Activated CD4-positive, alpha-beta T cell treated with anti-CD3 and anti-CD28 coated beads, Interleukin-10, Interleukin-2, amounts not matched to agents 100 ng/mL and 50 ng/mL, durations not matched to agents 16 hours and 8 hours (primary cell): ENCODE results near the gene METTL1.
A peak's percentile ranks its signal among the peaks of the same experiment; 100 is the strongest.

Source experiments
- DNase-seq: peaks from one replicate; pipeline ENCODE4 v3.0.0-alpha.2; 2020

The METTL1 gene

DNA sequence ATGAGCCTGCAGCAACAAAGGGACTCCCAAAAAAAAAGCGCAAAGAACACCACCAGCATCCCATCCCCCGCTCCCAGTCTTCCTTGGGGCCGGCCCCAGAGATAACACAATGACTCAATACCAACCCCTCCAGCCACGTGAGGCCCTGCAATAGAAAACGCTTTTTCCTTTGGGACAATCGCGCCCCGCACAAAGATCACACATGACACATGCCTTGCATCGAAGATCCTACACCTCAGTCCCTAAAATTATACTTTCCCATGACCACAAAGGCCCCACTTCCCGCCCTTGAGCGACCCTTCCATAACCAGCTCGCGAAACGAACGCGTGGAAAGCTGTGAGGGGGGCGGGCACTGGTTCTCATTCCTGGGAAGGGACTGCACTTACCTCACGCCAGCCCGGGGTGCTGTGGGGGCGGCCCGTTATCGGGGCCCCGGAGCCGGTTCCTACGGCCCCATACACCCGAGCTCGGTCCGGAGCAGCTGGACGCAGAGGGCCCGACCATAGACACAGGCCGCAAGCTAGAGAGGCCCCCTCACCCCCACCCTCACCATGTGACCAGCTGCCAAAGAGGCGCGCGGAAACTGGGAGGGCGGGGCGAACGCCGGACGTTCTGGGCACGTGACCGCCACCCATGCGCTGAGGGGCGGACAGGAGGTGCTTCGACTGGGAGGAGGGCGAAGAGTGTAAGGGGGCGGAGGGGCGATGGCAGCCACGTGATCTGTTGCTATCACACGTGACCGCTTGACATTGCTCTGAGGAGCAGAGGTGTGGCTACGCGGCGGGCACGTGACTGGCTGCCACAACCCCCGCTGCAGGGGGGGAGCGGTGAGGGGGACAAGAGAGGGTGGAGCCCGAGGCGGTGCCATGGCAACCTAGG lies 19.9 kb downstream of the METTL1 start, which contains the start of gene CDK4:
TSS of gene CDK4 (minus strand) at position 523 of the 880 bp plus-strand sequence. CDS start 593 bp downstream, outside the sequence.
- peak; percentile 100 for DNase-seq

DNA sequence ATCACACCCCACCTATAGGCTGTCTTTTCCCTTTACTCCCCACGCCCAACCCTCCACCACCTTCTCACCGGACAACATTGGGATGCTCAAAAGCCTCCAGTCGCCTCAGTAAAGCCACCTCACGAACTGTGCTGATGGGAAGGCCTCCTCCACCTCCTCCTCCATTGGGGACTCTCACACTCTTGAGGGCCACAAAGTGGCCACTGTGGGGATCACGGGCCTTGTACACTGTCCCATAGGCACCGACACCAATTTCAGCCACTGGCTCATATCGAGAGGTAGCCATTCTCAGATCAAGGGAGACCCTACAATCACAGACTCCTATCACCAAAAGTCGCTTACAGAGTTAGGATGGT lies 20.5 kb downstream of the METTL1 start:
- no peak for DNase-seq

DNA sequence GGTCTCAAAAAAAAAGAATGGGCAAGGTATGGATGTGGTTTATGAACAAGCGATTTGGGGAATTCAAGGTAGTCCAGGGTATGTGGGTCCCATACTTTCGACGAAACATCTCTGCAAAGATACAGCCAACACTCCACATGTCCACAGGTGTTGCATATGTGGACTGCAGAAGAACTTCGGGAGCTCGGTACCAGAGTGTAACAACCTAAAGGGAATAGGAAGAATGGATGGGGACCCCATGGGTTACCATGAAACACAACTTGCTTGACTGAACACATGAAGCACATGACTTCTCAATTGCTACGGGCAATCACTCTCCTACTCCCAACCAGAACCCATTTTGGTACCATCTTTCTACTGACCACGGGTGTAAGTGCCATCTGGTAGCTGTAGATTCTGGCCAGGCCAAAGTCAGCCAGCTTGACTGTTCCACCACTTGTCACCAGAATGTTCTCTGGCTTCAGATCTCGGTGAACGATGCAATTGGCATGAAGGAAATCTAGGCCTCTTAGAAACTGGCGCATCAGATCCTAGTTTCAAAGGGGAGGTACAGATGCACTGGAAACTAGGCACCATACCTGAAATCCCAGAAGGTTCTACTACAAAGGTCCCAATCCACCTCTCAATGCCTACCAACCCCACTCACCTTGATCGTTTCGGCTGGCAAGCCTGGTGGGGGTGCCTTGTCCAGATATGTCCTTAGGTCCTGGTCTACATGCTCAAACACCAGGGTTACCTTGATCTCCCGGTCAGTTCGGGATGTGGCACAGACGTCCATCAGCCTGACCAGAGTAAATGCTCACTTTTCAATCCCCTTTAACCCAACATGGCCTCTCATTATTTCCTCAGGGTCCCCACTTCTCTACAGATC lies 21.1 kb downstream of the METTL1 start:
- no peak for DNase-seq

DNA sequence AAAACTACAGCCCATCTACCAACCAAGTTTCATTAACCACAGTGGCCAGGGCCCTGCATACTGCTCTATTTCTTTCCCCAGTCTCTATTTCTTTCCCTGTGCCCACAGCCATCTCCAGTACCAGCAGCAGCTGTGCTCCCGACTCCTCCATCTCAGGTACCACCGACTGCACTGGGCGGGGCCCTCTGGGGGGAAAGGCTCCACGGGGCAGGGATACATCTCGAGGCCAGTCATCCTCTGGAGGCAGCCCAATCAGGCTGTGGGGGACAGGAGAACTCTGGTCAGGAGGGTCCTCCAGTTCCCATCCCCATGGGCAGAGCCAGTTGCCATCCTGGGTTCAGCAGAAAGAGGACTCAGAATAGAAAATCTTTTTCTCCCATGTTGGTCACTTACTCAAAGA lies 22.8 kb downstream of the METTL1 start:
- no peak for DNase-seq

DNA sequence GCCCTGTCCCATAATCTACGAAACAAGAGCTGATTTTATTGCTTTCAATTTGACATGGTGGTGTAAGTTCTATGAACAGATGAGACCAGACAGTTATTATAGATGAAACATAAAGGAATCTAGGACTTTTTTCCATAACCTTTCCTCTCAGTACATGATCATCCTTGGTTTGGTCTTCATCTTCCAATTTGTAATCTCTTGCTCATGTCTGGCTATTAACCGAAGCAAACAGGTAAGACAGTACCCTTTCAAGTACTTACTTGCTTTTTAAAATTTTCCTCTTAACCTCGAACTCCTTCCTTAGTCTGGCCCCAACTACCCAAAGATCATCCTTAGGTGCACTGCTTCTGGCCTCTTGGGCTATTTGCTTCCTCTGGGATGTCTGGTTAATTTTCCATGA lies 25.9 kb downstream of the METTL1 start:
- no peak for DNase-seq

DNA sequence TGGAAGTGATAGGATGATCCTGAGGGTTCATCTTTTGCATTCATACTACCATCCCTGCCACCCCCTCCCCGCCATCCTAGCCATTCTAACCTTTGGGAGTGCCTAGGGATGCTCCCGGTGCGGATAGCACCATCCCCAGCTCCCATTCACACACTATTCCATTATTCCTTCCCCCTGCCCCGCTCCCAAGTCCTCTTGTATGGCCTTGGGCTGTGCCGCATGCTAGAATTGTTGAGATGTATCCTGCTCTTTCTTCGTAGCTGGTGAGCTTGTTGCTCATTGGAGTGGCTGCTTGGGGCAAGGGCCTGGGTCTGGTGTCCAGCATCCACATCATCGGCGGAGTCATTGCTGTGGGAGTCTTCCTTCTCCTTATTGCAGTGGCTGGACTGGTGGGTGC lies 26.4 kb downstream of the METTL1 start:
- no peak for DNase-seq

DNA sequence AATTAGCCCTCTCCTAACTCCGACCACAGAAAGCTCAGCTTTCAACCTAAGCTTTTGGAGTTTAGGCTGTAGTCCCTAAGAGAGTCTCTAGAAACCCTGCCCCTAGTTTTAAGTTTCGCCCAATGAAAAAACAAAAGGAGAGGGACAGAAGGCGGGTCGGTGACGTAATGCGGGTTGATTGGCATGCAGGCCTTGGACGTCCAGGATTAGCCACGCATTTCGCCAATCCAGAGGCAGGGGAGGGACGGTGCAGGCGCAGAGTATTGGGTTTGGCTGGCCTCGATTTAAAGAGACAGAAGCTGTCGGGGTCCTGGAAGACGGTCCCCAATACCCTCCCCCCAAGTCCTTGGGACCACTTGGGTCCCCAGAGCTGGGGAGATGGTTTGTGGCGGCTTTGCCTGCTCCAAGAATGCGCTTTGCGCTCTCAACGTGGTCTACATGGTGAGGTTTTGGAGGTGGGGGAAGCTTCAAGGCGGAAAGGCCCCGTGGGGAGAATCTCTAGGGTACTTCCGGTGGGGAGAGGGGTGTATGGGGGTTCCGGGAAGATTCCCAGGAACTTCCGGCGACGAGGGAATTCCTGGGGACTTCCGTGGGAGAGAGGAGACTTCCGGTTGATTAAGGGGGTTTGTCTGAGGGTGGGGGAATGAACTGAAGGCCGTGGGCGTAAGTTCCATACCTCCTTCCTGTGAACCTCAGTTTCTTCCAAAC lies 27.0 kb downstream of the METTL1 start, which contains the start of gene TSPAN31:
TSS of gene TSPAN31 (plus strand) at position 263 of the 708 bp plus-strand sequence. CDS start at position 379, 116 bp downstream.
- peak; percentile 96 for DNase-seq

DNA sequence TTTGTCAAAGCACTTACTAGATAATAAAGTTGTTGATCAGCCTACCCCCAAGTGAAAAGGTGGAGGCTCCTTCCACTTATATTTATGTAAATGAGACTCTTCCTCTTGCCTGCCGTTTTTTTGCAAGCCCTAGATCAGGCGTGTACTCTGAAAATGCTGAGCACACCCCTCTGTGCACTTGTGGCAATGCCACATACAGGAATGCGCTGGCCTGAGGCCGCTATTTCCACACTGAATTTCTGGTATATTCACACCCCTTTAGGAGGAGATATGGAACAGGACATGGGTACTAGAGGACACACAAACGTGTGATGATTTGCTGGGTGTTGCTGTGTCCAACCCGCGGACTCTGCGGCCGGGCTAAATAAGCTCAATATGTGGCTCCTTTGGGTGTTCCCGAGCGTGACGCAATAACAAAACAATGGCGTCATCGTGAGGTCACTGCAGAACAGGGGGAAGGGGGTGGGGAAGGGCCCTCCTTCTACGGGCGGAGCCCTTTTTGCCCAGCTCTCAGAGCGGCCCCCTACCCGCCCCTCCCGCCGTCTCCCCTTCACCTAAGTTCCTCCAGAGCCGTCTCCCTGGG lies 27.6 kb downstream of the METTL1 start:
- DNase-seq: peak; percentile 74

DNA sequence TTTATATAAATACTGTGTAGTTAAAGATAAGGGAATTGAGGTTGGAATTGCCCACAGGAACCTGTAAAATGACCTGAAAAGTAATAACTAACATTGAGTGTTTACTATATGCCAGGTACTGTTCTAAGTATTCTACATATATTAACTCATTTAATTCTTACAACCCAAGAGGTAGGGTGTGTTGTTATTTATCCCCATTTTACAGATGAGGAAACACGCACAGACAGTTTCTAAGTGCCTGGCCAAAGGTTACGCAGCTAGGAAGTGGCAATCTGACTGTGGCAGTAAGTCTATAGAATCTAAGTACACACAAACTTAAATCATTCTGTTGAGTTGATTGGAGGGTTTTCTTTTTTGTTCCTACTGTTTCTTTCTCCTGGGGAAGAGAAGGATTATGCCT lies 28.1 kb downstream of the METTL1 start:
- DNase-seq: no peak

DNA sequence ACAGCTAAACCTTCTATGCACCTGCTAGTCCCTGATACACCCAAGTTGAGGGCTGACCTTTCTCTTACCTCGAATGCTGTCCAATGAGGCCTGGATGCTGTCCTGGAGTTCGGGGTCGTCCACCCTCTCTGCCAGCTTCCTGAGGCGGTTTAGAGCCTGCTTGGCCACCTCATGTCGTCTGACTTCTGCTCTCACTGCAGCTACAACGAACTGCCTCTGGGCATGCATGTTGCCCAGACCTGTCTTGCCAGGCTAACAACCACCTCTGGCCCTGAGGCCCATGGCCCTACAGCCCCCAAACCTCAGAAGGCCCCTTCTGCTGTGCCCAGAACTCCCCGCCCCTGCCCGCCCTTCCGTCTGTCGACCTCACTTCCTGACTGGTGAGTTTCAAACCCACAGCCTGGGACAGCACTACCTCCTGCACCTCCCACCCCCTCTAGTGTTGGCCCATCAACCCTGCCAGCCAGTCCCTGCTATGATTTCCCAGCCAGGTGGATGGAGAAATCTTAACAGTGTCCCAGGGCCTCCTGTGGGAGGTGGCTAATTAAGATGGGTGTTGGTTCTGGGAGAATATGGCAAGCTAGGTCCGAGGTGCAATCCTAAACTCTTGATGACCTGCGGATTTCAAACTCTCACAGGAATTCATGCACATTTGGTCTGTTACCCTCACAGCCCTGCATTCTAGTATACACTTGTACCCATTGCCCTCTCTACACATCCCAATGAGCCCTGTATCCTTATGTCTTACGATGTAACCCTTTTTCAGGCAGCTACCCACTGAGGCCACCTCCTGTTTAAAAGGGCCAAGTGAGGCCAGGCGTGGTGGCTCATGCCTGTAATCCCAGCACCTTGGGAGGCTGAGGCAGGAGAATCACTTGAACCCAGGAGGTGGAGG lies 29.8 kb downstream of the METTL1 start:
- DNase-seq: peak; percentile 91

DNA sequence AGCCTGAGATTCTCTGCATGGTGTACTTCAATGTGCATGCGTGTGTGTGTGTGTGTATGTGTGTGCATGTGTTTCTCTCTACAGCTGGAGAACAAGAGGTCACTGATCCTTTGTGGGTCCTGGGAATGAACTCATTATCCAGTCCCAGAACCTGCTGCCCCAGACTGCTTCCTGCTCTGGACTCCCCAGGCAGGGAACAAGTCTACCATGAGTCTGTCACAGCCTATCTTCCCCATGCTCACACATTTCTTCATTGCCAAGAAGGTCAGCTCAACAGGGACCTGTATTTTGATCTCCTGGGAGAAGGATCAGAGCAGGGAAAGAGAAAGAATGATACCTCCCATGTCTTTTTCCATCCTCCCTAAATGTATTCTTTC lies 30.5 kb downstream of the METTL1 start:
- DNase-seq: no peak

DNA sequence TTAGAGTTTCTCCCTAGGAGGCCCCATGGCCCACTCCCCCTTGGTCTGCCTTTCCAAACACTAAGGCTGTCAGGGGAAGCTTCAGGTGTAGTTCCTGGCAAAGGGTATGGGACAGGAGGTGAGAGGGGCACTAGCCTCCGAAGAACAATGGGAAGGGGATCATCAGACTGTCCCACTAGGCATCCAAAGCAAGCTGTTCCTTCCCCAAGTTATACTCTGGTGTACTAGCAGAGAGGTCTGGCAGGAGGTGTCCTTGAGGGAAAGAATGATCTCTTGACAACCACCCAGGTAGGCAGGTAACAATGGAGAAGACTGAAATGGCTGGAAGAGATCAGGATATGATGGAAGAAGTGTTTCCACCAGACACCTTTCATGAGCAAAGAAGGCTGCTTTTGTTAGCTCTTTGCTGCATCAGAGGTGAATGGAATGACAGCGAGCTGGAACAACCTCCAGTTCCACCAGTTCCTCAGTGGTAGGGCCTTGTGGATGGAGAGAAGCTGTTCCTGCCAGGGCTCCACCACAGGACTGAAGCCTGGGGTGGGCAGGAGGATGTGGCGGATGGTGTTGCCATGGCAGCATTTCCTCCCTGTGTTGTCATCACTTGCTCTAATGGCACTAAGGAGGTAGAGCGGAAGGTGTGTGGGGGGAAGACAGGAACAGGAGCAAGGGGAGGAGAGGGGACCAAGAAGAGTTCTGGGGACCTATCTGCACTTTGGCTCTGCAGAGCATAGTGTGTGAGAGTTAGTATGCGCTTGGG lies 31.1 kb downstream of the METTL1 start:
- DNase-seq: peak; percentile 88

DNA sequence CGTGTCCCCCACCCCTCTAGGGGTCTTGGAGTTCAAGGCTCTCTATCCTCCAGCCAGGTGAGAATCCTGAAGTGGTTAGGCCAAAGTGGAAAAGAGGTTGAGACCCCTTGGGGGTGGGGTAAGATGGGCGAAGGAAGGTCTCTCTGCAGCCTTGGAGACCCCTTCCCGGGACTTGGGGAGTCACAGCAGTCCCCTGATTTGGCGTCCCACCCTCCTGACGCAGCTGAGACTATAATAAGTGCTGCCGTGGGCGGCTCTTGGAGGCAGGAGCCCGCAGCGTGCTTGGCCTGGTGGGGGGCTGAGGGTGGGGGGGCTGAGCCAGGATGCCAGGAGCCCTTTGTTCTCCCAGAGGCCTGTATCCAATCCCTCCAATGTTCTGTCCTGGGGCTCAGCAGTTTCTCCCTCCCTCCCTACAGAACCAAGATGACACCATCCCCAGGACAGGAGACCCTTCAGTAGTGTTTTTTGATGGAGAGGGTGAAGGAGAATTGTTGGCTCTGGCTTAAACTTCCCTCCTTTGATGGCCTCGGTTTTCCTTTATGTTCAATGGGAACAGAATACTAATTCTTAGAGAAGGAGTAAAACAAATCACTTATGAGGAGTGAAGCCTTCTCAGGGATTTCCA lies 31.9 kb downstream of the METTL1 start:
- no peak for DNase-seq

DNA sequence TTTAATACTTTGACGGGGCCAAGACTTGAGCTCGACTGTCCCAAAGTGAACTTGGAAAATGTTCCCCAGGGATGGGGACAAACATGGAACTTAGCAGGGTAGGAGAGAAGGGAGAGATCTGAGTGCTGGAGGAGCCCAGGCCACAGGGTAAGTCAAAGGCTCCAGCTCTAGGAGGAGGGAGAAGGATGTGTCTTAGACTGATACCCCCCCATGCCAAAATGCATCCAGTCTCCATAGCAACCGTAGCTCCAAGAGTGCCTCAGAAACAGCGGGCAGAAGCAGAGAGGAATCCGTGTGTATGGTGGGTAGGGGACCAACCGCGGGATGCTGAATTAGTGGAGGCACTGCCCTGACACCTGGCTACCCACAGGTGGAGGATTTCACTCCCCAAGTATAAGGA lies 32.5 kb downstream of the METTL1 start:
- DNase-seq: no peak

DNA sequence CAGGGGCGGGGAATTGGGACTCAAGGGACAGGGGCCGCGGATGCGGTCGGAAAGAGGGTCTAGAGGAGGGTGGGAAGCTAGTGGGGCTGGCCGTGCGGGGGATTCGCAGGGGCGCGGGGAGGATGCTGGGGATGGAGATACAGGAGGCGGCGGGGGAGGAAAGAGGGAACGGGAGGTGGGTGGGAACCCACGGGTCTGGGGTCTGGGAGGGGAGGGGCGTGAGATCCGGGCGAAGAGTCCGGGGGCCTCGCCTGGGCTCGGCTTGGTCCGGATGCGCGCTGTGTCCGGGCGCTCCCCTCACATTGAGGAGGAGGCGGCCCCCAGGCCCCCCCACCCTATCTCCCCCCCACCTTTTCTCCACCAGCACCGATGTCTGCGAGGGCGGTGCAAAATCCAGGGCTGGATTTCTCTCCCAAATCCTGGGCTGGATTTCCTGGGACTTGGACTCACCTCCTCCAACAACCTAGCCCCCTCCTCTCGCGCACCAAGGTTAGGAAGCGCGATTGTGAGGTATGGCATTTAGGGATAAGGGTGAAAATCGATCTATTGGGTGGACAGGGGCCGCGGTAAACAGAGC lies 33.2 kb downstream of the METTL1 start, which contains the start of gene AGAP2:
TSS of gene AGAP2 (minus strand) at position 82 of the 577 bp plus-strand sequence. CDS start 496 bp downstream, outside the sequence.
- DNase-seq: no peak

DNA sequence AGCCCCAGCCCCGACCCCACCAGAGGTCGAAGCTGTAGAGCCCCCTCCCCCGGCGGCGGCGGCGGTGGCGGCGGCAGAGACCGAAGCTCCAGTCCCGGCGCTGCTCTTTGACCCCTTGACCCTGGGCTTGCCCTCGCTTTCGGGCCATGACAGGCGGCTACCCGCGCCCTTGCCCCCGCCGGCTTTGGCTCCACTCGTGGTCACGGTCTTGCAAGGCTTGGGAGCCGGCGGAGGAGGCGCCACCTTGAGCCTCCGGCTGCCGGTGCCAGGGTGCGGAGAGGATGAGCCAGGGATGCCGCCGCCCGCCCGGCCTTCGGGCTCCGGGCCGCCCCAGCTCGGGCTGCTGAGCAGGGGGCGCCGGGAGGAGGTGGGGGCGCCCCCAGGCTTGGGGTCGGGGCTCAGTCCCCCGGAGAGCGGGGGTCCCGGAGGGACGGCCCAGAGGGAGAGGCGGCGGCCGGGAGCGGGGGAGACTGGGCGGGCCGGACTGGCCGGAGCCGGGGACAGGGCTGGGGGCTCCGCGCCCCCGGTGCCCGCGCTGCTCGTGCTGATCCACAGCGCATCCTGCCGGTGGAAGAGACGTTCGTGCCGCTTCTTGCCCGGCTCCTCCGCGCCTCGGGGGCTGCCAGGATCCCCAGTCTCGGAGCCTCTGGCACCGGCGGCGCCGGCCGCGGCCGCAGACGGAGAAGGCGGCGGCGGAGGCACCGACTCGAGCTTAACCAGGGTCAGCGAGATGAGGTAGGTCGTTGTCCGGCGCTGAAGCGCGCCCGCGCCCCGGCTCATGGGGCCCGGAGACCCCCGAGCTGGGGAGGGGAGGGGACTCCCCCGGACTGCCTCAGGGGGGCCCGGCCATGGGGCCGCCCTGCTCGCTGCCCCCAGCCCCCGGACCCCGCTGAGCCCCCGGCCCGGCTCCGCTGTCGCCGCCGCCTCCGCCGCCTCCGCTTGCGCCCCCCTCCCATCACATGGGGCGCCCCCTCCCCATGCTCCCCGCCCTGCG lies 34.1 kb downstream of the METTL1 start:
- DNase-seq: no peak

DNA sequence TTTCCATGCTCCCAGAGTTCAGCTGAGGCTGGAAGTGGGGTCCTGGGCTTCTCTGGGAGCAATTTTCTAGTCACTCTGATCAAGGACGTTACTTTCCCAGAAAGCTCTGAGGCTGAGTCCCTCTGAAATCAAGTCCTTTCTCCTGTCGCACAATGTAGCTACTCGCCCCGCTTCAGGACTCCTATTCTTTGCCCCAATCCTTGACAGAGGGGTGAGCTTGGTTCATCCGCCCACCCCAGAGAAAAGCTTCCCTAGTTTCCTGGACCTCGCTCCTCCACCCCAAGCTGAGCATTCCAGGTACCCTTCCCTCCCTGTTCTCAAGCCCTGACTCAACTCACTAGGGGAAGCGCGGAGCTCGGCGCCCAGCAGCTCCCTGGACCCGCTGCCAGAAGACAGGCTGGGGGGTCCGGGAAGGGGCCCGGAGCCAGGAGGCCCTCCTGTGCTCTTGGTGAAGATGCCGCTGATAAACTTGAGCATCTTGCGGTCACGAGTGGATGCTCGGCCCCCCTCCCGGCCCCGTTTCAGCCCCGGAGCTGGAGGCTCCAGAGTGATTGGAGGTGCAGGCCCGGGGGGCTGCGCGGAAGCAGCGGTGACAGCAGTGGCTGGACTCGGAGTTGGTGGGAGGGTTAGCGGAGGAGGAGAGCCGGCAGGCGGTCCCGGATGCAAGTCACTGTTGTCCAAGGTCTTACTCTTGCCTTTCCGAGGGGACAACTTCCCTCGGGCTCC lies 35.0 kb downstream of the METTL1 start:
- no peak for DNase-seq
